ENCODE data around the gene NT5C3A. TPM values are rescaled to one million over a fixed set of nuclear protein-coding genes. Genes with fewer than 3 reads are reported as not detected.

Gene NT5C3A
- total RNA-seq, 1 experiment from 2014 or later: 36.6 TPM

GRCh38 chr7:33079763-33080690 lies 17.5 kb upstream of the NT5C3A start:
- in situ Hi-C loops (cut with HindIII; ENCODE audit: low pct_unique_long_range_greater_than_20kb, low sequenced_read_pairs): no loop called here

DNA sequence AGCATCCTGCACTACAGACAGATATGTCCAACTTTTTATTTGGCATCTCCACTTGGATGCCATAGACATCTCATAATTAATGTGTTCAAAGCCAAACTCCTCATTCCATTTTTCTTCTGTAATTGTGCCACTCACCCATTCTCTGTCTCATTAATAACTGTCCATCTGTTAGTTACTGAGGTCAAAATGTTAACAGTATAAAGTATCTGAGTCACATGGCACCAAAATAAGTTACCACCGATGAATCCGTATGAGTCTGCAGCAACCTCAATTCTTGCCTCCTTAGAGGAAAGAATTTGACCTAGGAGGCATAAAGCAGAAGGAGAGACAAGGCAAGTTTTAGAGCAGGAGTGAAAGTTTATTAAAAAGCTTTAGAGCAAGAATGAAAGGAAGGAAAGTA lies 16.5 kb upstream of the NT5C3A start:
- DNase-seq (ENCODE audit: low read depth): no peak
- in situ Hi-C loops (cut with HindIII; ENCODE audit: low pct_unique_long_range_greater_than_20kb, low sequenced_read_pairs): no loop called here

More at GRCh38 chr7:33079763-33080690, 17.5 kb upstream of the NT5C3A start:
- no peak for DNase-seq (ENCODE audit: low read depth)

GRCh38 chr7:33076737-33077136 lies 14.2 kb upstream of the NT5C3A start:
- in situ Hi-C loops (cut with HindIII; ENCODE audit: low pct_unique_long_range_greater_than_20kb, low sequenced_read_pairs): no loop called here
- no peak for DNase-seq (ENCODE audit: low read depth)

DNA sequence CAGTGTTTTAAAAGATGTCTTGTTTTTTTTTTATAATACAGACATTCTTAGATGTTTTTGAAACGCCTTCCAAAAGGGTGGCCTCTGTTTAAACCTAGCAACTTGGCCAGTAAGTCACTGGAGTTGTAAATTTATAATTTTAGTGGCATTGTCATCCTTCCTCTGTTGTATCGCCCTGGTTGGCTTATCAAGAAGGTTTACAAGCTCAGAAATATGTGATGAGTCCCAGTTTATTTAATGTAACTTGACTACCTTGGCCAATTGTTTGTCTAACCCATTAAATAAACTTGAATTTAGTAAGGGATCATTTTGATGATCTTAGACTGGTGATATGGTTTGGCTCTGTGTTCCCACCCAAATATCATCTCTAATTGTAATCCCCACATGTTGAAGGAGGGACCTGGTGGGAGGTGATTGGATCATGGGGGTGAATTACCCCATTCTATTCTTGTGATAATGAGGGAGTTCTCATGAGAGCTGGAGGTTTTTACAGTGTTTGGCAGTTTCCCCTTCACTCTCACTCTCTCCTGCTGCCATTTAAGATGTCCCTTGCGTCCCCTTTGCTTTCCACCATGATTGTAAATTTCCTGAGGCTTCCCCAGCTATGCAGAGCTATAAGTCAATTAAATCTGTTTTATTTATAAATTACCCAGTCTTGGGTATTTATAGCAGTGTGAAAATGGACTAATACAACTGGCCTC lies 13.4 kb upstream of the NT5C3A start:
- no peak for DNase-seq (ENCODE audit: low read depth)
- in situ Hi-C loops (cut with HindIII; ENCODE audit: low pct_unique_long_range_greater_than_20kb, low sequenced_read_pairs): no loop called here

DNA sequence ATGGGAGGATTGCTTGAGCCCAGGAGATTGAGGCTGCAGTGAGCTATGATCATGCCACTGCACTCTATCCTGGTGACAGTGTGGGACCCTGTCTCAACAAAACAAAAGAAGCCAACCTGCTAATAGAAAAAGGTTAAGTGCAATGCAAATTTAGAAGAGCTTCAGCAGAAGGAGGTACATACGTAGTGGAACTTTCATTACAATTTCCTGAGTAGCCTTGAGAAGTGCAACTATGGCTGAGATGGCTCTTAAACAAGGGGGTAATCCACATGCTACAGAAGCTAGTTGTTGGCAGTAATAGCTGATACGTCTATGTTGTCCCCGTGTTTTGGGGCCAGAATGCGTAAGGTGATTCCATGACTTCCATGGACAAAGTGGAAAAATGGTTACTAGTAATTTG lies 10.7 kb upstream of the NT5C3A start:
- in situ Hi-C loops (cut with HindIII; ENCODE audit: low pct_unique_long_range_greater_than_20kb, low sequenced_read_pairs): no loop called here
- no peak for DNase-seq (ENCODE audit: low read depth)

DNA sequence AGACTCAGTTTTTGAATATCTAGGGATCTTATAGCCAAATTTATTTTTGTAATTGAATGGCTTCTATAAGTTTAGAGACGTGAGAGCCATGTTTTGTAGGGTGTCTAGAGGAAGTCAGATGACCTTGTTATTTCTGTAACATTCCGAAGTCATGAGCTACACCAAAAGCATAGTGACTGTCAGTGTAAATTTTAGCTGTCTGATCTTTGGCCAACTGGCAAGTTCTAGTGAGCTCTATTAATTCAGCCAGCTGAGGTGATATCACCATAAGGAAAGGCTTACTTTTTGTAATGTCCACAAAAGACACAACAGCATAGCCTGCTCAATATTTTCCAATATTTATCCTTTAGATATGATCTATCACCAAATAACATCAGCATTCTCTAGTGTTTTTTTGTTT lies 9.9 kb upstream of the NT5C3A start:
- in situ Hi-C loops (cut with HindIII; ENCODE audit: low pct_unique_long_range_greater_than_20kb, low sequenced_read_pairs): no loop called here
- no peak for DNase-seq (ENCODE audit: low read depth)

- in situ Hi-C loops (cut with HindIII; ENCODE audit: low pct_unique_long_range_greater_than_20kb, low sequenced_read_pairs): no loop called here
- DNase-seq (ENCODE audit: low read depth): no peak
Observed at GRCh38 chr7:33070831-33071230, 8.3 kb upstream of the NT5C3A start.

DNA sequence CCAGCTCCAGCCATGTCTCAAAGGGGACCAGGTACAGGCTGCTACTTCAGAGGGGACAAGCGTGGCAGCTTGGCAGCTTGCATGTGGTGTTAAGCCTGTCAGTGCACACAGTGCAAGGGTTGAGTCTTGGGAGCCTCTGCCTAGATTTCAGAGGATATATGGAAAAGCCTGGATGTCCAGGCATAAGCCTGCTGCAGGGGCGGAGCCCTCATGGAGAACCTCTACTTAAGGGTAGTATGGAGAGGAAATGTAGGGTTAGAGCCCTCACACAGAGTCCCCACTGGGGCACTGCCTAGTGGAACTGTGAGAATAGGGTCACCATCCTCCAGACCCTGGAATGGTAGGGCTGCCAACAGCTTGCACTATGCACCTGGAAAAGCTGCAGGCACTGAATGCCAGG lies 7.7 kb upstream of the NT5C3A start:
- in situ Hi-C loops (cut with HindIII; ENCODE audit: low pct_unique_long_range_greater_than_20kb, low sequenced_read_pairs): no loop called here
- DNase-seq (ENCODE audit: low read depth): no peak

- DNase-seq (ENCODE audit: low read depth): no peak
- in situ Hi-C loops (cut with HindIII; ENCODE audit: low pct_unique_long_range_greater_than_20kb, low sequenced_read_pairs): no loop called here
Observed at GRCh38 chr7:33067921-33068320, 5.3 kb upstream of the NT5C3A start.

DNA sequence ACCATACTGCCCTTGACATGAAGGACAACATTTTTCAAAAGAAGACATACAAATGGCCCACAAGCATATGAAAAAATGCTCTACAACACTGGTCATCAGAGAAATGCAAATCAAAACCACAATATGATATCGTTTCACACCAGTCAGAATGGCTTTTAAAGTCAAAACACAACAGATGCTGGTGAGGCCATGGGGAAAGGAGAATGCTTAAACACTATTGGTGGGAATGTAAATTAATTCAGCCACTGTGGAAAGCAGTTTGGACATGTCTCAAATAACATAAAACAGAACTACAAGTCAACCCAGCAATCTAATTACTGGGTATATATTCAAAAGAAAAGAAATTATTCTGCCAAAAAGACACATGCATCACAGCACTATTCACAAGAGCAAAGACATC lies 4.2 kb upstream of the NT5C3A start:
- DNase-seq (ENCODE audit: low read depth): no peak
- in situ Hi-C loops (cut with HindIII; ENCODE audit: low pct_unique_long_range_greater_than_20kb, low sequenced_read_pairs): no loop called here

GRCh38 chr7:33065981-33066380 lies 3.4 kb upstream of the NT5C3A start:
- DNase-seq (ENCODE audit: low read depth): no peak
- in situ Hi-C loops (cut with HindIII; ENCODE audit: low pct_unique_long_range_greater_than_20kb, low sequenced_read_pairs): no loop called here

DNA sequence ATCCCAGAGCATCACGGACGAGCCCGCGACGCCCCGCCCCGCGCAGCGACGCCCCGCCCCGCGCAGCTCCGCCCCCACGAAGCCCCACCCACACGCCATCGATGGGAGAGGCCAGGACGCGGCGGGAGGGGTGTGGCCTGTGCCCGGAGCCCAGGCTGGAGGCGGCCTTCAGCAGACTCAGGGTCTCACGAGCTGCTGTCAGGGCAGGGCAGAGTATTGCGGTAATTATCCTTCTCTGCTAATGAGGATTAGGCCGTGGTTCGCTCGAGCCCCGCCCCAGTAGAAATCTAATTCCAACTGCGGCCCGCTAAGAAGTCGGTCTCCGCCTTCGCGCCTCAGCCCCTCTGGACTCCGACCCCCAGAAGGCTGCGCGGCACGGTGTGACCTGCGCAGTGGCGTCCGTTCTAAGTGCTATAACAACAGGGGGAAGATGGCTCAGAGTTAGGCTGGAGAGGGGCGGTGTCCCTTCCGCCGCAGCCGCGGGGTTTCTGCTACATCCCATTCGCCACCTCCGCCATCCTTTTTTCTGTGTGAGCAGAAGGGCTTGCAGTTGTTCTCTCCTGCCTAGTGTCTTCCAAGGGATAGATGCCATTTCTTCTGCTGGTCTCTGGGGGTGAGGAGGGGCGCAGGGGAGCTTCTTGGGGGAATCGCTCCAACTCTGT lies 337 bp upstream of the NT5C3A start:
- peak; percentile 97 for DNase-seq (ENCODE audit: low read depth)
- in situ Hi-C loops (cut with HindIII; ENCODE audit: low pct_unique_long_range_greater_than_20kb, low sequenced_read_pairs): no loop called here

GRCh38 chr7:33061282-33061937 lies 1.2 kb downstream of the NT5C3A start:
- no peak for DNase-seq (ENCODE audit: low read depth)
- in situ Hi-C loops (cut with HindIII; ENCODE audit: low pct_unique_long_range_greater_than_20kb, low sequenced_read_pairs): no loop called here

DNA sequence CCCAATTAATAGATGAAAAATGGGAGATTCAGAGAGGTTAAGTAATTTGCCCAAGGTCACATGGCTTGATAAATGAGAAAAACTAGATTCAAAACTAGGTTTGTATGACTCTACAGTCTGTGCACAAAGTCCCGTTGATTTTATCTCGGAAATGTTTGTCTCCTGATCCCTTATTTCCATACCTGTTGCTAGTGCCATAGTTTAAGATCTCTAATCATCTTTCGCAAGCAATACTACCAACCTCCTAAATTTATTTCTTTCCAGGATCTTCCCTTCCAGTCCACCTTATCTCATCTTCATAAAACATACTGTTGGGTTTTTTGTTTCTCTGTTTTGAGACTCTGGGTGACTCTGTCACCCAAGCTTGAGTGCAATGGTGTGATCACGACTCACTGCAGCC lies 2.9 kb downstream of the NT5C3A start:
- in situ Hi-C loops (cut with HindIII; ENCODE audit: low pct_unique_long_range_greater_than_20kb, low sequenced_read_pairs): no loop called here
- DNase-seq (ENCODE audit: low read depth): no peak

- no peak for DNase-seq (ENCODE audit: low read depth)
- in situ Hi-C loops (cut with HindIII; ENCODE audit: low pct_unique_long_range_greater_than_20kb, low sequenced_read_pairs): no loop called here
Observed at GRCh38 chr7:33055158-33055557, 7.4 kb downstream of the NT5C3A start.

DNA sequence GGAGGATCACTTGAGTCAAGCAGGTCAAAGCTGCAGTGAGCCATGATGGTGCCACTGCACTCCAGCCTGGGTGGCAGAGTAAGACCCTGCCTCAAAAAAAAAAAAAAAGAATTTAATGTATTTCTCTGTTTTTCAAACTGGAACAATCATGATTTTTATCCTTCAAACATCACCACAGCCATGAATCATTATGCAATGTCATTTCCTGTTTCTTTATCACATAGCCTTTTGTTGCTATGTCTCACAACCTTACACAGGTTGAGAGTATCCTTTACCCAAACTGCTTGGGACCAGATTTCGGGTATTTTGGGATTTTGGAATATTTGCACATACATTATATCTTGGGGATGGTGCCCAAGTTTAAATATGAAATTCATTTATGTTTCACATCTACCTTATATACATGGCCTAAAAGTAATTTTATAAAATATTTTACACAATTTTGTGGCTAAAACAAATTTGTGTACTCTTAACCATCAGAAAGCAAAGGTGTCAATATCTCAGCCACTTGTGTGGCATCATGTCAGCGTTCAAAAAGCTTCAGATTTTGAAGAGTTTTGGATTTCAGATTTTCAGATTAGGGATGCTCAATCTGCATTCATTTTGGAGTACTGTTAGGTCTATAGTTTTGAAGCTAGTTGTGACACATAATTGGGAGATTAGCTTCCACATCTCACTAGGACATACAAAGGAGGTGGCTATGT lies 8.2 kb downstream of the NT5C3A start:
- no peak for DNase-seq (ENCODE audit: low read depth)

GRCh38 chr7:33053721-33054120 lies 8.9 kb downstream of the NT5C3A start:
- DNase-seq (ENCODE audit: low read depth): no peak
- in situ Hi-C loops (cut with HindIII; ENCODE audit: low pct_unique_long_range_greater_than_20kb, low sequenced_read_pairs): no loop called here

More for the DNA sequence above, 8.2 kb downstream of the NT5C3A start:
- in situ Hi-C loops (cut with HindIII; ENCODE audit: low pct_unique_long_range_greater_than_20kb, low sequenced_read_pairs): no loop called here
